ENCODE measurements around the gene SLC35B2. TPM values are rescaled to one million over a fixed set of nuclear protein-coding genes. Genes with fewer than 3 reads are reported as not detected.

SLC35B2 gene
- polyA plus RNA-seq, 1 experiment = 83.5 TPM

DNA sequence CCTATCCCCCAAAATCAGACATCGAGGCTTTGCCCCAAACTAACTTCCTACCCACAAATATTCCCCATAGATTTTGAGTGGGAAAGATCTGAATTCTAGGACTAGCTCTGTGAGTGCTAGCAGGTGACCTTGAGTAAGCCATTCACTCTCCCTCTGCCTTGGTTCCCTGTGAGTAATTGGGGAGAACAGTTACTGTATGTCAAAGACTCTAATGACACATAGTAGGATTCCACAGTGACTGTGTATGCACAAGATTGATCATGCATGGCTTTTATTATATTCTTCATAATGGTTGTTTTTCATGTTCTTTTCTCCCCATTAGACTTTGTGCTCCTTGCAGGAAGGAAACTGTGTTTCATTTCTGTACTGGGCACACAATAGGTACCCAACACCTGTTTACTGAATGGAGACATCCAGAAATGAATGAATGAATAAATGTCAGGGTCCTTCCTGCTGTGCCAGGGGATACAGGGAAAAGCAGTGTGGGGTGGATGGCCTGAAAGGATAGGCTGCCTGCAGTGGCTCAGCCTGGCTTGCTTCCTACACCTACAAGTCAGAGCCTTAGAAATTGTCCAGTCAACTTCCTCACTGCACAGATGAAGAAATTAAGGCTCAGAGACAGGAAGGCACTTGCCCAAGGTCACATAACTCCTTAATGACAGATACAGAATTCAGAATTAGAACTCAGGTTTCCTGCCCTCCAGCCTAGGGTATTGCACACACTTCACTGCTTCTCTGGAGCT is 12.0 kb upstream of the SLC35B2 start:
- ChIA-PET CTCF (interaction anchor here (0.6 to 6.0 kb wide), 7 partner anchors 15 to 69 kb away, joined by 4 to 93 read pairs (median 6); partner anchors contain the start of gene AARS2), POLR2A (no interaction called here)
- no peak for DNase-seq (ENCODE audit: low read depth, low spot score)
- Histone ChIP-seq H3K27me3 (ENCODE audit: control insufficient read depth, insufficient read depth, low read length) (peaks cover 55% of the 10 kb centered on the region), H3K9me3 (ENCODE audit: control insufficient read depth, insufficient read depth, low read length) (no peaks in the 10 kb centered on the region; the same call in 1 of the 2 replicates), H3K4me3 (ENCODE audit: low read depth, low read length) (no peak overlapping the region), H3K27ac (ENCODE audit: low read depth, low read length) (no peak overlapping the region)
- TF ChIP-seq, protein P1, sequence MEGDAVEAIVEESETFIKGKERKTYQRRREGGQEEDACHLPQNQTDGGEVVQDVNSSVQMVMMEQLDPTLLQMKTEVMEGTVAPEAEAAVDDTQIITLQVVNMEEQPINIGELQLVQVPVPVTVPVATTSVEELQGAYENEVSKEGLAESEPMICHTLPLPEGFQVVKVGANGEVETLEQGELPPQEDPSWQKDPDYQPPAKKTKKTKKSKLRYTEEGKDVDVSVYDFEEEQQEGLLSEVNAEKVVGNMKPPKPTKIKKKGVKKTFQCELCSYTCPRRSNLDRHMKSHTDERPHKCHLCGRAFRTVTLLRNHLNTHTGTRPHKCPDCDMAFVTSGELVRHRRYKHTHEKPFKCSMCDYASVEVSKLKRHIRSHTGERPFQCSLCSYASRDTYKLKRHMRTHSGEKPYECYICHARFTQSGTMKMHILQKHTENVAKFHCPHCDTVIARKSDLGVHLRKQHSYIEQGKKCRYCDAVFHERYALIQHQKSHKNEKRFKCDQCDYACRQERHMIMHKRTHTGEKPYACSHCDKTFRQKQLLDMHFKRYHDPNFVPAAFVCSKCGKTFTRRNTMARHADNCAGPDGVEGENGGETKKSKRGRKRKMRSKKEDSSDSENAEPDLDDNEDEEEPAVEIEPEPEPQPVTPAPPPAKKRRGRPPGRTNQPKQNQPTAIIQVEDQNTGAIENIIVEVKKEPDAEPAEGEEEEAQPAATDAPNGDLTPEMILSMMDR (IDR thresholded peaks at IDR 0.05; ENCODE audit: low read depth, low read length) = no peak

DNA sequence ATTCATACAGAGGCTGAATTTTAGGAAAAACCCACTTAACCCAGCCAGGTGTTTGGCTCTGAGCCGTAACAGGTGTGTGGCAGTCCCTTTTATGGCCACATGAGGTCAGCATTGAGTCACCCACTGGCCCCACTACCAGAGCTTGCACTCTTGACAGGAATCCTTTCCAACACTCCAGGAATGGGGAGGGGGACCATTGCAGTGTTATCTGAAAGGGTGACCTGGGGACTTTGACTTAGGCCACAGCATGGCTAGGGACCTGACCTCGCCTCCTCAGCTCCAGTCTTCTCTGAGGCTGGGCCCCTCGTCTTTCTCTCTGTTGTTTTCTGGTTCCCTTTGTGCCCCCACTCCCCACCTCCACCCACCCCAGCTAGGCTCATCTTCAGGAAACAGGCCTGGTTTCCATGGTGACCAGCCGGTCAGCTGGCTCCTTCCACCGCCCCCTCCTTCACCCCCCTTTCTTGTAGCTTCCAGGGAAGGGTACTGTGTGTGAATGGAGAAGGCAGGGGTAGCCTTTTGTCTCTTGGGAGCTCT is 10.8 kb upstream of the SLC35B2 start:
- TF ChIP-seq, protein P1 (IDR thresholded peaks at IDR 0.05; ENCODE audit: low read depth, low read length) = peak; percentile 99
- CTCF ChIA-PET = interaction anchor here (0.6 to 6.0 kb wide), 21 partner anchors 11 to 1122 kb away, joined by 3 to 93 read pairs (median 4); partner anchors contain the start of genes AARS2, CDC5L, SLC35B2 and SPATS1
- no peak for DNase-seq (ENCODE audit: low read depth, low spot score)
- no peak overlapping the region for H3K4me3 ChIP-seq (ENCODE audit: low read depth, low read length)
- no peak overlapping the region for H3K27ac ChIP-seq (ENCODE audit: low read depth, low read length)
- H3K9me3 ChIP-seq (ENCODE audit: control insufficient read depth, insufficient read depth, low read length) = no peaks in the 10 kb centered on the region; the same call in 1 of the 2 replicates
- H3K27me3 ChIP-seq (ENCODE audit: control insufficient read depth, insufficient read depth, low read length) = peaks cover 45% of the 10 kb centered on the region
- POLR2A ChIA-PET = interaction anchor here (0.6 to 1.1 kb wide), 3 partner anchors 21 to 120 kb away, joined by 3 to 7 read pairs (median 5); partner anchors contain the start of gene HSP90AB1

DNA sequence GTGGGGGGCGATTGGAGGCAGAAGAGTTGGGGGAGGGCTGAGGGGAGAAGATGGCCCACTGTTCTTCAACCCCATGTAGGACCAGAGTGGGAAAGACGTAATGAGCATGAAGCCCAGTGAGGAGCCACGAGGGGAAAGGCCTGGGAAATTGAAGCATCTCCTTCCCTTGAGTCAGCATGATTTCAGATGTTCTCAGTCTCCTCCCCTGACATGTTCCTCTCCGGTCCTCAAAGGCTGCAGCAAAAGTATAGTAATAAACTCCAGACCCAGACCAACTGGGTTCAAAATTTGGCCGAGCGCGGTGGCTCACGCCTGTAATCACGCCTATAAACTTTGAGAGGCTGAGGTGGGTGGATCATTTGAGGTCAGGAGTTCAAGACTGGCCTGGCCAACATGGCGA is 9.9 kb upstream of the SLC35B2 start:
- Histone ChIP-seq H3K4me3 (ENCODE audit: low read depth, low read length) (no peak overlapping the region), H3K9me3 (ENCODE audit: control insufficient read depth, insufficient read depth, low read length) (no peaks in the 10 kb centered on the region; the same call in 1 of the 2 replicates), H3K27ac (ENCODE audit: low read depth, low read length) (no peak overlapping the region), H3K27me3 (ENCODE audit: control insufficient read depth, insufficient read depth, low read length) (peaks cover 37% of the 10 kb centered on the region)
- ChIA-PET CTCF (interaction anchor here (0.6 to 6.0 kb wide), 13 partner anchors 9 to 1123 kb away, joined by 3 to 93 read pairs (median 5); partner anchors contain the start of genes AARS2, CDC5L, SLC35B2 and SPATS1), POLR2A (no interaction called here)
- TF ChIP-seq, protein P1 (IDR thresholded peaks at IDR 0.05; ENCODE audit: low read depth, low read length) = no peak
- no peak for DNase-seq (ENCODE audit: low read depth, low spot score)

DNA sequence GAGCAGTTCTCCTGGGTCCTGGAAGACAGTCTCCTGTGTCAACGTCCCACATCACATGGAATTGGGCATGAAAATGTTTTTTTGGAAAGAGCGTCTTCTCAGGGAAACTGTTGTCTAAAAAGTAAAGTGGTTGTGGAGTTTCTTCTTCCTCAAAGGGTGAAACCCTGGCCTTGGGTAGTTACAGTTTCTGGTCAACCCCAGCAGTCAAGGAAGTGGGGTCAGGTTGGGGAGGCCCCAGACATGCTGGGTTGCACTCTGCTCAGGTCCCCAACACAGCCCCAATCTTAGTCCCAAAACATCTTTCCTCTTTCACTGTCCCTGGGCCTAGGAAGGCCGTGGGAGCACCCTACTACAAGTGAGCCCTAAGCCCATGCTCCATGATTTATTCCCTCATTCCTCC is 9.0 kb upstream of the SLC35B2 start:
- Histone ChIP-seq H3K27me3 (ENCODE audit: control insufficient read depth, insufficient read depth, low read length) (peaks cover 28% of the 10 kb centered on the region), H3K4me3 (ENCODE audit: low read depth, low read length) (no peak overlapping the region), H3K9me3 (ENCODE audit: control insufficient read depth, insufficient read depth, low read length) (no peaks in the 10 kb centered on the region; the same call in 1 of the 2 replicates), H3K27ac (ENCODE audit: low read depth, low read length) (no peak overlapping the region)
- no peak for DNase-seq (ENCODE audit: low read depth, low spot score)
- ChIA-PET POLR2A (interaction anchor here (0.6 kb wide), 1 partner anchor 46 kb away, joined by 3 read pairs; no protein-coding TSS in a partner anchor), CTCF (interaction anchor here (0.6 to 6.0 kb wide), 10 partner anchors 9 to 81 kb away, joined by 3 to 93 read pairs (median 8); partner anchors contain the start of genes AARS2, SLC35B2 and SPATS1)
- TF ChIP-seq, protein P1 (IDR thresholded peaks at IDR 0.05; ENCODE audit: low read depth, low read length) = no peak

All from AG04450 (cell line).